Midbrain (tissue), 1 donor: ENCODE data around the gene TBC1D2.
"Not testable (repeated sequence)": the region's sequence is repeated elsewhere in the genome, so short reads cannot be mapped to it uniquely, and the experiment has no call there.

Experiments
- DNase-seq: peaks from one replicate; lab custom pipeline; 2025; lab: John Stamatoyannopoulos, UW

The TBC1D2 gene

GRCh38 chr9:98270284-98270683, 14.8 kb upstream of the TBC1D2 start:
- DNase-seq = not testable (repeated sequence)

GRCh38 chr9:98269652-98270051, 14.2 kb upstream of the TBC1D2 start:
- DNase-seq = not testable (repeated sequence)

GRCh38 chr9:98267556-98267955, 12.1 kb upstream of the TBC1D2 start:
- not testable (repeated sequence) for DNase-seq

DNA sequence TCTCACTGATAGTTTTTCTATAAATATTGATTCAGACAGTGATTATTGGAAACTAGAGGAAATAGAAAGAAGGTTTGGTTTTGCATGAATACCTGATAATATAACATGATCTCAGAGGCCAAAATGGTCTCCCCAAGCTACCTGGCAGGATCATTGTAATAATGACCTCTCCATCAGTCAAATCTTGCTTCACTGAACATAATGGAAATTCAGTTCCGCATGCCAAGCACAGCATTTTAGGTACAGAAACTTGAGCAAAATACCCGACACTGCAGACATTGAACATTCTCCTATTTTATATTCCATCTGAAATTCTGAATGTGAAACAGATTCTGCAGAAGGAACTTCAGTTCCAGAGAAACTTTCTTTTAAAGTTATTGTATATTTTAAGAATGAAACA, 9.1 kb upstream of the TBC1D2 start:
- DNase-seq = no peak

DNA sequence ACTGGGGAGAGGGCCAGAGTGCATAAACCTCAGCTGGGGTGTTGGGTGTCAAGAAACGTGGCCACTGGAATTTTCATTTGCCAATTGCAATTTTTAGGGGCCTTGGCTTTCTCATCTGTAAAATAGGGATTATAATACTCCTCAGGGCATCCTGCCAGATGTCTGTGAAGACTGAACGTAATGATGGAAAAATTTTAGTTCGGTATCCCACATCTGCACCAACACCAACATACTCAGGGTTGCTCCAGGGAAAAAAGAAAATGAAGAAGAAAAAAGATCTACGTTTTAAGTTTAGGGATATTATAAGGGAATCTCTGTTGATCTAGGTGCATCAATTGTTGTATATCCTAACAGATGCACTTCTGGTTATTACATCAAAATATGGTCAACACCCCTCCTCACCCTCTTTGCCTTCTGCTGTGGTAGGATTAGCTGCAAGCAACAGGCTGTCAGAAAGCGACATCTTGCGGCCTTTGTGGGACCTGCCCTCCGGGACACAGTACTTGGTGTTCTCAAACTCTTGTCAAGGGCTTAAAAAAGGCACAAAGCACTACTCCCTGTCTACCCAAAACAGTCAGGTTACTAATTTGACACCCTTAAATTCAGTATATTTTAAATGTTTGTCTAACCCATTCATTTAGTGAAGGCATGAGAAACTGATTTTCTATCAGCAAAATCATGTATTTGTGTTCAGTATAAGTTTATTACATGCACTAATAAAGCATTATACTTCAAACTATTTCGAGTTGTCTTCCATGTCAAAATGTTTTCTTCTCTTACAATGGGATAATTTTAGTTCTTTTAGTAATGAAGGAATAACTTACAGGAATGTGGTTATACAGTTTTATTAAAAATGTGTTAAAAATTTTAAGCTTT, 8.3 kb upstream of the TBC1D2 start:
- peak; percentile 80 for DNase-seq

DNA sequence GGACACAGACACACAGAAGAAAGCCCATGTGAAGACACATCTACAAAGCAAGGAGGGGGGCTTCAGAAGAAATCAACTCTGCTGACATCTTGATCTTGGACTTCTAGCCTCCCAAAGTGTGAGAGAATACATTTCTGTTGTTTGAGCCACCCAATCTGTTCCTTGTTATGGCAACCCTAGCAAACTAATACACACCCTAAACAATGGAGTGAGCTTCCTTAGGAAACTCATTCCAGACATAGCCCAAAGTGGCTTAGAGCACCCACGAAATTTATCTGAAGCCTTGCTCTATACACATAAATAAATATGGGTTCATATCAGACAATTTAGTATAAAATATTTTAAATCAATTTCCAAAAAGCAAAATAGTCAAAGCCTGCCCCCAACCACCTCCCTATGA, 7.6 kb upstream of the TBC1D2 start:
- DNase-seq = no peak

DNA sequence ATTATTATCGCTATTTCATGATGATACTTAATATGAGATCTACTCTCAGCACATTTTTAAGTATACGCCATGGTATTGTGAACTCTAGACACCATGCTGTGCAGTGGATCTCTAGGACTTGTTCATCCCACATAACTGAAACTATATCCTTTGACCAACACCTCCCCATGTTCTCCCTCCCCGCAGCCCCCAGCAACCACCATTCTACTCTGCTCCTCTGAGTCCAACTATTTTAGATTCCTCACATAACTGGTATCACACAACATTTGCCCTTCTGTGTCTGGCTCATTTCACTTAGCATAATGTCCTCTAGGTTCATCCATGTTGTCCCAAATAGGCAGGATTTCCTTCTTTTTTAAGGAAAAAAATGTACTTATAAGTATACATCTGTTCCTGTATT, 6.6 kb upstream of the TBC1D2 start:
- DNase-seq = no peak

DNA sequence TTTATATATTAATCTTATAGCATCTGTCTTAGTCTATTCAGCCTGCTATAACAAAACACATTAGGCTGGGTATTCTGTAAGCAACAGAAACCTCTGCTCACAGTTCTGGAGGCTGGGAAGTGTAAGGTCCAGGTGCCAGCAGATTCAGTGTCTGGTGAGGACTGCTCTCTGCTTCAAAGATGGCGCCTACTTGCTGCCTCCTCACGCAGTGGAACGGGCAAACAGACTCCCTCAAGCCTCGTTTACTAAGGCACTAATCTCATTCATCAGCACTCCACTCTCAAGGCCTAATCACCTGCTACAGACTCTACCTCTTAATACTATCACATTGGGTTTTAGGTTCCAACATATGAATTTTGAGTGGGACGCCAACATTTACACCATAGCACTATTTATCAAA, 5.2 kb upstream of the TBC1D2 start:
- no peak for DNase-seq

- no peak for DNase-seq
Measured at GRCh38 chr9:98259791-98260190, 4.3 kb upstream of the TBC1D2 start.

DNA sequence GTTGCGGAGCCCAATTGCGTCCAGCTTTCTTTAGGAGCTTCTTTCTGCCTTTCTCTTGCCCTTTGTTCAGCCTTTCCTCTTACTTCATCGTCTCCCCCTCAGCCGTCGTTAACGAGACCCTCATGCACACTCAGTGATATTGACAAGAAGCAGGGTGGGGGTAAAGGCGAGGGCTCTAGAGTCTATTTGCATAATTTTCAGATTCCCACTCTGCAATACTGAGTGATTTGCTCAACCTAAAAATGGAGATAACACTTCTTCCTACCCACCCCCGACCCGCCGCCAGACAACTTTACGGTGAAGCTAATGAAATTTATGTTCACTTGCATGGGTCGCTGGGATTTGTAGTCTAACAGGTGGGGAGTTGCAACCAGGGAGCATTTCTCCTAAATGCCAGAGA, 1.3 kb upstream of the TBC1D2 start:
- DNase-seq = no peak

- DNase-seq = peak; percentile 37
Measured at GRCh38 chr9:98255061-98255577, 330 bp downstream of the TBC1D2 start.

- DNase-seq = no peak
Measured at GRCh38 chr9:98254228-98255060, 1.0 kb downstream of the TBC1D2 start.

DNA sequence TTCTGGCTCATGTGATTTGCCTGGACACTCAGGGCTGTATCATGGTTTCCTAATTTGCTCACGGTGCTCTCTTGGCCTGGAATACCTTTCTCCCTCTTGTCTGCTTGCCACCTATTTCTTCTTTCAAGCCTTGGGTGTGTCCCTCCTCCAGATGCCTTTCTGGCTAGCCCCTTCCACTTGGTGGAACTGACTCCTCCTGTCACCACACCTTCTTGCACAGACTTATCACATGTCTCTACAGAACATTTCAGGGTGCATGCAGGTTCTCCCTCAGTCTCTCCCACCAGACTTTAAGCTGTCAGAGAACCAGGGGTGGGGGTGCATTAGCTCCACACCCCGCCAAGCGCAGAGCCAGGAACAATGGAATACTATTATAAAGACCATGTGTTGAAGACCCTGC, 1.9 kb downstream of the TBC1D2 start:
- DNase-seq = no peak

DNA sequence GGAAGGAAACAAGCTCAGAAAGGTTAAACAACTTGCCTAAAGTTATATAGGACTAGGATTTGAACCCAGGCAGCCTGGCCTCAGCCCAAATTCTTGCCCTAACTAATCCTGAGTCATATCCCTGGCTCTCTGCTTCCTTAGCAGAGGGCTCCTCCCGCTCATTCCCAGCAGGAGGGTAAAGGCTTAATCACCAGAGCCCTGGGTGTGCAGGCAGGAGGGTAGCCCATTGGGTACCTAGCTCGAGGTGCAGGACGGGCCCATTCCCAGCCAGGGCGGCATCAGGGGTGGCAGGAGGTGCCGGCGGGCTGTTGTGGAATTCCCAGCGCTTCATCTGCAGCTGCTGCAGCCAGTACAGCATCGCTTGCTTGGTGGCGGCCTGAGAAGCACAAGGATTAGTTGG, 3.9 kb downstream of the TBC1D2 start:
- no peak for DNase-seq

- no peak for DNase-seq
Measured at GRCh38 chr9:98249771-98250170, 5.7 kb downstream of the TBC1D2 start.

DNA sequence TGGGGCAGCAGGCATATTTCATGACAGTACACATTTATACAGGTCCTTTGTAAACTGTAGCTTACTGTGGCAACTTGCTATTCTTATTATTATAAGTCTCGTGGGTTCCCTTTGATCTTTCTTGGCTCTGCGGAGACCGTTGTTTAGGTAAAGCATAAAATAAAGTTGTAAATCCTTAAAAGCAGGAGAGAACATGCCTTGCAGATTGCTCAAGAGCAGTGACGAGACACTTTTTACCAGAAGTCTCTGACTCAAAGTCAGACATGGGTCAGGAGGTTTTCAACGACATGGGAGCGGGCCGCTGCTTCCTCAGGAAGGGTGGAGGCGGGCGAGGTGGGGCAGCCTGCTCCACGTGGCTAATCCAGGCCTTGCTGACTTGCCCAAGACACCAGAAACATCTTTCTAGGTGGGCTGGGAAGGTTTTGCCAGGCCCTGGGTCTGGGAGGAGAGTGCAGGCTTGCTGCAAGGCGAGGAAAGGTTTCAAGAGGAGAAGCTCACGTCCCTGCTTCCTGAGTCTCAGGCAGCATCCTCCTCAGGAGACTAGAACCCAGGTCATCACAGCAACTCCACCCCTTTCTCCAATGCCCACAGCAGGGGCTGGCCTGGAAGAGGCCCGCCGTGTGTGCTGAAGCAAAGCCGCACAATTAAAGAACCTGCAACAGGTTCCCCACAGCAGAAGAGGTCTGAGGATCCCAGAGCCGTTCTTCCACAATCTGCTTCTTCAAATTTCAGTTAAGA, 6.5 kb downstream of the TBC1D2 start:
- no peak for DNase-seq

- no peak for DNase-seq
Measured at GRCh38 chr9:98247831-98248657, 7.4 kb downstream of the TBC1D2 start.

DNA sequence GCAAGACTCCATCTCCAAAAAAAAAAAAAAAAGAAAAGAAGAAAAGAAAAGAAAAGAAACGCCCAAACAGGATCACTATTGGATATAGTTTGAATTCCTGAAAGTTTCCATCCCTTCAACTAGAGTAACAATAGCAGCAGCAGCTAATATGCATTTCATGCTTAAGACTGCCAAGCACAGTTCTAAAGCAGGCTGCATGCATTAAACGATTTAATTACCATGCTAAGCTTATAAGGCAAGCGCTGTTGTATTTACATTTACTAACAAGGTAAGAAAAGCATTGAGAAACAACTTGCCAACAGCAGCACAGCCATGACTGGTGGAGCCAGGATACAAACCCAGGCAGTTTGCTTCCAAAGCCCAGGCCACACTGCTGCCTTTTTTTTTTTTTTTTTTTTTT, 13.0 kb downstream of the TBC1D2 start:
- DNase-seq = no peak

- no peak for DNase-seq
Measured at GRCh38 chr9:98241357-98242300, 13.8 kb downstream of the TBC1D2 start.

DNA sequence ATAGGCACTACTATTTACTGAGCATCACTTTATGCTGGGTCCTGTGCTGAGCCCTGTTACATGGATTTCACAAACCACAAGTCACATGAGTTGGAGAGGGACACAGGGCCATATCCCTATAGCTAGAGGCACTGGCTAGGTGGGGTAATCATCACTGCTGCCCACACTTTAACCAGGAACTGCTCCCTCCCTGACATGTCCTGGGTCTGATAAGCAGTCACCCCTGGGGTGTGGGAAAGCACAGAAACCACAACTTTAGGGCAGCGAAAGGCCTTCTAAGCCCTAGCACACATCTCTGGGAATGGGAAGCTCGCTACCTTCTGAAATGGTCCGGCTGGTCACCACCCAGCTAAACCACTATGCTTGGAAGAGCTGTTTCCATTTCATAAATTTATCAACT, 15.0 kb downstream of the TBC1D2 start:
- no peak for DNase-seq
